HG02943 (cell line): Measurements from ENCODE around the gene C12orf43.

ENCODE experiments used
- ATAC-seq: cut with Tn5 transposase; IDR thresholded peaks from one replicate; pipeline ENCODE4 v1.9.1; 2021; ENCODE audit warnings: mild to moderate bottlenecking, low read depth, moderate library complexity; ENCODE audit not compliant: unreplicated experiment

Gene C12orf43

DNA sequence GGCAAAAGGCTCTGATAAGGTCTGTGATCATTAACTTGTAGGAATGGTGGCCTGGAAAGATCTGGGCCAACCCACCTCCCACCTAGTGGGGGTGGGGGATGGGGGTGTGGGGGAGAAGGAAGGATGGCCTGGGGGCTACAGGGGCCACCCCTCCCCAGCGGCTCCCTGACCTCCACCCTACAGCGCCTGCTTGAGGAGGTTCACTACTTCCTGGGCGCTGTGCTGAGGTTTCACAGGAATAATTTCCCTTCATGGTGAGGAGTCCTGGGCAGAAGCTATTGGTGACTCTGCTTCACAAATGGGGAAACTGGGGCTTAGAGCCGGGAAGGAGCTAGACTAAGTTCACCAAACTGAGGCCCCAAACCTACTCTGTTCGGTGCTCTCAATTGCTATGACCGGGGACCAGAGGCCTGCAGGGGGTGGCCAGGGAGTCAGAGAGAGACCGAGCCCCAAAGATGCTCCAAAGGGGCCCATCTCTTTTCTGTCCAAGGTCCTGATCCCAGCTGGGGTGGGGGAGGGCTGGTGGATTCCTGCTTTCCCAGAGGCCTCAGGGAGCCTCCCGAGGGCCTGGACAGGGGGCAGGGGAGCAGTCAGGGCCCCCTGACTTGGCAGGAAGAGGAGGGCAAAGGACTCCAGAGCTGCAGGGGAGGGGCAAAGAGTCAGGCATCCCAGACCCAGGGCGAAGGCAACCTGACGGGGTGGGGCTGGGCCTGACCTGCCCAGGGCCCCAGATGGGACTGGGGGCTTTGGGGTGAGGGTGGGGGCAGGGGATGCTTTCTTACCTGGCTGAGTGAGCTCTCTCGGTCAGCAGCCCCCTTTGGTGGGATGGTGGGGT, 36.2 kb downstream of the C12orf43 start:
- no peak for ATAC-seq

DNA sequence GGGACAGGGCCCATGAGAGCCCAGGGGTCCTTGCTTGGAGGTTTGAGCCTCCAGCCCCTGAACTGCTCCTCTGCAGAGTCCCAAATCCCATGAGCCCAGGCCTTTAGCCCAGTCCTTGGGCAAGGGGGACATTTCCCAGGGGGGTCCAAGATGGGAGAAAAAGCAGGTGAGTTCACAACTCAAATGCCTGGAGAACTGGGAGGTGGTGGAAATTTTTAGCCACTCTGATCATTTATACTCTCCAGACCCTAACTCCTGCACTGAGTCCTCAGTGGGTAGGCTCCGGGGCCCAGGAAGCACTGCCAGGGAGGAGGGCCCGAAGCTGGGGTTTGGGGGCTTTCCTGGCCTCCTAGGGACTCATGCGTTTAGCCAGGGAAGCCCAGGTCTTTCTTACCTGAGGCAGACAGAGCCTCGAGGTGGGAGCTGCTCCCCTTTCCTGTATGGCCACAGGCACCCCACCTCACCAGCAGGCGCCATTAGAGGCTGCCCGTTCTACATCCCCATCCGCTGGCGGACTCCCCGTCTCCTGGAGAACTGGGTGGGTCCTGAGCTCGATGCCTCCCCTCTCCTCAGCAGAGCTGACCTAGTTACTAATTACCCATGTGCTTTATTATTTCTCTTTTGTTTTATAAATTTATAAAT, 36.9 kb downstream of the C12orf43 start:
- no peak for ATAC-seq

DNA sequence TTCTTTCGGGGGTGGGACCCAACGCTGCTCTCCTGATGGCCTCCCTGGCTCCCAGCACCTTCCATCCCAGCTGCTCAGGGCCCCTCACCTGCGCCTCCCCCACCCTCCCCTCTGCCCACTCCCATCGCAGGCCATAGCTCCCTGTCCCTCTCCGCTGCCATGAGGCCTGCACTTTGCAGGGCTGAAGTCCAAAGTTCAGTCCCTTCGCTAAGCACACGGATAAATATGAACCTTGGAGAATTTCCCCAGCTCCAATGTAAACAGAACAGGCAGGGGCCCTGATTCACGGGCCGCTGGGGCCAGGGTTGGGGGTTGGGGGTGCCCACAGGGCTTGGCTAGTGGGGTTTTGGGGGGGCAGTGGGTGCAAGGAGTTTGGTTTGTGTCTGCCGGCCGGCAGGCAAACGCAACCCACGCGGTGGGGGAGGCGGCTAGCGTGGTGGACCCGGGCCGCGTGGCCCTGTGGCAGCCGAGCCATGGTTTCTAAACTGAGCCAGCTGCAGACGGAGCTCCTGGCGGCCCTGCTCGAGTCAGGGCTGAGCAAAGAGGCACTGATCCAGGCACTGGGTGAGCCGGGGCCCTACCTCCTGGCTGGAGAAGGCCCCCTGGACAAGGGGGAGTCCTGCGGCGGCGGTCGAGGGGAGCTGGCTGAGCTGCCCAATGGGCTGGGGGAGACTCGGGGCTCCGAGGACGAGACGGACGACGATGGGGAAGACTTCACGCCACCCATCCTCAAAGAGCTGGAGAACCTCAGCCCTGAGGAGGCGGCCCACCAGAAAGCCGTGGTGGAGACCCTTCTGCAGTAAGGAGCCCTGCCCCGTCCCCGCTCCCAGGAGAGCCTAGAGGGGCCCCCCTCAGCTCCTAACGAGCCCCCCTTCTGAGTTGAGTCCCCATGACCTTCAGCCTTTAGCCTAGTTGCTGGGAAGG, 37.7 kb downstream of the C12orf43 start, which contains the start of gene HNF1A:
Gene HNF1A (plus strand): TSS at position 248 of the 924 bp plus-strand sequence. CDS start 226 bp downstream, at position 474.
- no peak for ATAC-seq

DNA sequence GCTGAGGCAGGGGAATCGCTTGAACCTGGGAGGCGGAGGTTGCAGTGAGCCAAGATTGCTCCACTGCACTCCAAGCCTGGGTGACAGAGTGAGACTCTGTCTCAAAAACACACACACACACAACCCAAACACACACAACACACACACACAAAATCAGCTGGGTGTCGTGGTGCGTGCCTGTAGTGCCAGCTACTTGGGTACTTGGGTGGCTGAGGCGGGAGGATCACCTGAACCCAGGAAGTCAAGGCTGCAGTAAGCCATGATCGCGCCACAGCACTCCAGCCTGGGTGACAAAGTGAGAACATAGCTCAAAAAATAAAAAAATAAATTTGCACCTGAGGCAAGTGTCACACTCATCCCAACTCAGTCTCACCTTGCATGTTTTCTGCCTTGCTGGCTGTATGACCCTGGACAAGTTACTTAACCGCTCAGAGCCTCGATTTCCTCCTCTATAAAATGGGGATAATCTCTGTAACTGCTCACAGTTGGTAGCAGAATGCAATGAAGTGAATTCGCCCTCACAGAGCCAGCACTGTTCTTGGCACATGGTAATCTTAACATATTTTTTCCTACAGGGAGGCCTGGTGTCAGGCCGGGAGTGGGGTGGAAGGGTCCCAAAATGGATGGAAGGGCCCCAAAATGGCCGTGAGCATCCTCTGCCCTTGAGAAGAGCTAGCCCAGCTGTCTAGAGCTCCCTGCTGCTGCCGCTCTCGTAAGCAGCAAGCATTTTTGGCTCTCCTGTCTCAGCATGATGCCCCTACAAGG, 38.6 kb downstream of the C12orf43 start:
- no peak for ATAC-seq

DNA sequence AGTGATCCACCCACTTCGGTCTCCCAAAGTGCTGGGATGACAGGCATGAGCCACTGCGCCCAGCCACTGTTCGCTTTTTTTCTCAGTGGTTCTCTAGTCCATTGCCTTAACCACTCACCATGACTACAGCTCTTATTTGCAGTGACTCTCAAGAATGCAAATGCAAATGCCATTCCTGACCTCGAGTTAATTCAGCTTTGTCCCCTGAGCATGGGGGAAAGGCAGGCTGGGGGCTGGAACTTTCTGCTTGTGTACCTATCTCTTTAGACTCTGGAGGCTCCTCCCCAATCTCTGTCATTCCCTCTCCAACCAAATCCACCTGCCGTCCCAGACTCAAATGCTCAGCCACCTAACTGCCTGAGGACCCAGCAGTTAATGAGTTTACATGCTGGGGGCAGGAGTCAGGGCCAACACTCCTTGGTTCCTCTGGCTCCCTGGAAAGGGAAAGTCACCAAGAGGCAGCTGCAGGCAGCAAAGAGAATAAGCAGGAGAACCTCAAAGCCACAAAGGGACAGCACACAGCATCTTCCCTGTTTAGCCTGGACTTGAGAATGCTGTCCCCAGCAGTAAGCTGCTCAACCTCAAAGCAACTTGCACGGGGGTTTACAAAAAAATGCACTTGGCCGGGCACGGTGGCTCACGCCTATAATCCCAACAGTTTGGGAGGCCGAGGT, 43.3 kb downstream of the C12orf43 start:
- no peak for ATAC-seq

DNA sequence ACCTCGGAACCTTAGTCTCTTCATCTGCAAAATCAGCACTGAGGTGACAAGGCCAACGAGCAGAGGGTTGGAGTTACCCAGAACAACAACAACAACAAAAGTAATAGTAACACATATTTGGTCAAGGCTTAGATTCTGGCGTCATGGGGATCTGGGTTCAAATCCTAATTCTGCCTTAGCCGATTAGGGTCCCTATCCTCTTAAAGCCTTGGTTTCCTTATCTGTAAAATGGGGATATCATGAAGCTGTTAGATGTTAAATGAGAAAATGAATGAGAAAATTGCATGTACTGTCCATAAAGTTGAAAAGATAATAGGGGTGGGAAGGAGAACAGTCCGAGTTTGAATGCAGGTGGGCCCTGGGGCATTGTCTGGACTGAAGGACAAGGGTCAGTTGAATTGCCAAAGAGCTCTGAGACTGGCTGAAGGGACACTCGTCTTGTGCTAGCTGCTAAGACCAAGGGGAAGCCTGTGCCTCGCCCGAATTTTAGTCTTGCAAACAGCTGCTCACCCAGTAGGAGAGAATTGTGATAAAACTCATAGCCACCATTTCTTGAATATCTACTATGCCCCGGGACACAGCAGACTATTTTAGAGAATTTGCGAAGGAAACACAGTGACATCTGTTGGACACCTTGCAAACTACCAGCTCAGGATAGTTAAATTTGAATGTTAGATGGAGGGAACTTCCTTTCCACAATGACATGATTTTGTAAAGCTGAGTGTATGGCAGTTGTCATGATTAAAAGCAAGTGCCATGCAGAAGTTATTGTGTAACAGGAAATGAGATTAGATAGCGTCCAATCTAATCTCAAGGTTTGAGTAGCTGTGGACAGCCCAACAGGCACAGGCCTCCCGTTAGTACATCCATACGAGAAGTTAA, 44.7 kb downstream of the C12orf43 start:
- no peak for ATAC-seq

DNA sequence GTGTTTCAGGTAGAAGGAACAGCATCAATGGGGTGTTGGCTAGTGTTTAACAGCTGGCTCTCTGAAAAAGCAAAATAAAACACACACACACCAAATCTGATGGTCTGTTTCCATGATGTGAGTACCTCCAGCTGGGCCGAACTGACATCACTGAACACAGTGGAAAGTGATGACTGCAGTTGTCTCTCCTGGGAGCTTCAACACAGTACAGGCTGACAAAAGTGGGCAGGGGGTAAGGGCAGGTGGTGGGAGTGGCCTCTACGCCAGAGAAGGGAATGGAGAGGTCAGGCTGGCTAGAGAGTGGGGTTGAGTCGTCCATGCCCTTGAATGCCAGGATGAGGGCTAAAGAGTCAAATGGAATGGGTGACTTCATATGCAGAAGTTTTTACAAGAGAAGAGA, 46.0 kb downstream of the C12orf43 start:
- no peak for ATAC-seq

DNA sequence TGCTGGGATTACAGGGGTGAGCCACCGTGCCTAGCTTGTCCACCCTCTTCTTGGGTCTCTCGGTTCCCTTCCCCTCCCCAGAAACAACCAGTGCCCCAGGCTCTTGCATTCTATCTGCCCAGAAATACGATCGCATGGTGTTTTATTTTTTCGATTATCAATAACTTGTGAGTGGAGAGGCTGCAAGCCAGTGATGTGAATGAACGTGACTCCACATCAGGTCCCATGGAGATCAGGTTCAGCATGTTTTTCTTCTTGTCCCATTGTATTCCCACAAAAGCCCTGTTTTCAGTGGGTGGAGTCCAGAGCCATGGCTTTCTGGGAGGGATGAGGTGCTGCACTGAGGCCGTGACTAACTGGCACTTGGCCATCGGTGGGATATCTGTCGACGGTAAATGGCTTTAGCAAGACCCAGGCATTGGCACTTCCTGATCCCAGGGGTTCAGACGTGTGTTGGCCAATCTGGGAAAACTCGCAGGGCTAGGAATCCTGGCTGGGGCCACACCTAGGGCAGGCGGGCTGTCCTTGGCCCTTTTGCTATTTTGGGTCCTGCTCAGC, 50.7 kb downstream of the C12orf43 start:
- ATAC-seq: no peak

DNA sequence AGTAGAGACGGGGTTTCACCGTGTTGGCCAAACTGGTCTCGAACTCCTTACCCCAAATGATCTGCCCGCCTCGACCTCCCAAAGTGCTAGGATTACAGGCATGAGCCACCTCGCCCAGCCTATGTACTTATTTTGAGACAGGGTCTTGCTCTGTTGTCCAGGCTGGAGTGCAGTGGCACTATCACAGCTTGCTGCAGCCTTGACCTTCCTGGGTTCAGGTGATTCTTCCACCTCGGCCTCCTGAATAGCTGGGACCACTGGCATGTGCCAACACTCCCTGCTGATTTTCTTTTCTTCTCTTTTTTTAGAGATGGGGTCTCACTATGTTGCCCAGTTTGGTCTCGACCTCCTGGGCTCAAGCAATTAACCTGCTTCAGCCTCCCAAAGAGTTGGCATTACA, 52.0 kb downstream of the C12orf43 start:
- ATAC-seq: no peak

DNA sequence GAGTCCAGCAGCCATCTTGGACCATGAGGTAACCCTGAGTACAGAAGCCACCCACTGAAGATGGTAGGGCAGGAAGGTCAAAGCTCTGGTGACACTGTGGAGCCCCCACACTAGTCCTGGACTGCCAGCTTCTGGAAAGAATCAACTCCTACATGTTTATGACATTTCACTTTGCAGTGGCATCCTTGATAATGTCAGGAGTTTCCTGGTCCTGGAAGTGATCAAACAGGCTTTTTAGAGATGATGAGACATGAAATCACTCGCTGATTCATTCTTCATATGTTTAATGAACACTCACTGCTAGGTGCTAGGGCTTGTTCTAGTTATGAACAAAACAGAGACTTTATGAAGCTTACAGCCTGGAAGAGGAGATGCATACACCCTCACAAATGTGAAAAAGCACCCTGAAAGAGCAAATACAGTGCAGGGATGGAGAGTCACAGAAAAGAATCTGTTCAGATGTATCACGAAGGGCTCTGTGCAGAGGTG, 53.7 kb downstream of the C12orf43 start:
- ATAC-seq: no peak

DNA sequence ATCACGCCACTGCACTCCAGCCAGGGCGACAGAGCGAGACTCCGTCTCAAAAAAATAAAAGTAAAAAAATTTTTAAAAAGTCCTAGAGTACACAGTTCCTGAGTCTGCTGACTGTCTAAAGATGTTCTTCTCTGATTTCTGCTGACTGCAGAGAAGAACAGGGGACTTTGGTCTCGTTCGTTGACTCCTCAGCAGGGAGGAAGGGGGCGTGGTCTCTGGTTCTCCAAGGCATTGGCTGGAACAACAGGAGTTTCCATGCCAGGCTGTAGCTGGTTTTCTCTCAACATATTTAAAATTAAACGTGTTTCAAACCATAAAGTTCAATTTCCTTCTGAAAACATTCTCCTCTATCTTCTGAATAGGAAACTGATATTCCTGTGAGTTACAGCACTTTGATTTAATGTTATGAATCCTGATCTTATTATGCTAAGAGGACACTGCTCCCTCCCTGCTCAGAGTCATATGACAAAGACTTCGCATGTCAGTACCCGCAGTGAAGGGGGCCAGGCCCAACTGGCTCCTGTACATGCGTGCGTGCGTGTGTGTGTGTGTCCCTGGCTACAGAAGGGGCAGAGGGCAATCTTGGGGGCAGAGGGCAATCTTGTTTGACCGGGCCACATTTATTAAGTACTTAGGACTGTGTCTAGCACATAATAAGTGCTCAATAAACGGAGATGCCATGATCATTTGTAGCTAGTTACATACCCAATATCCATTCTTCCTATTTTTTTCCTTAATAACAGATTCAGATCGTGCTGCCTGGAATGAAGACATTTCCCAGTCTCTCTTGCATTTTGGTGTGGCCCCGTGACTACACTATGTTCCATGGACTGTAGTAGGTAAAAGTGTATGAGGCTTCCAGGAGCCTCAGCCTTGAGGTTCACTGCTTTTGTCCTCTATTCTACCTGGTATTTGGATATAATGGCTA, 54.4 kb downstream of the C12orf43 start:
- ATAC-seq: no peak

DNA sequence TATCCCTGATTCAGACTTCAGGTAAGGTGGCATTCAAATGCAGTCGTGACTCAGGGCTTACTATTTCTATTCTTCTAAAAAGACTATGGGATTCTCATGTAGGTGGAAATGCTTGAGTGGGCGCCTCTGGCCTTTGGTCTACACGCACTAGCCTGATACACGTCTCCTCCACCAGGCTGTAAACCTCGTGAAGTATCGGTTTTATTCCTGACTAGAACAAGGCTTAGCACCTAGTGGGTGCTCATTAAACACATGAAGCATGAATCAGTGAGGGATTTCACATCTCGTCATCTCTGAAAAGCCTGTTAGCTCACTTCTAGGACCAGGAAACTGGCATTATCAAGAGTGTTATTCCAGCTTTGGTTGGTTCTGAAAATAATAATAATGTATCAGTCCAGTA, 55.6 kb downstream of the C12orf43 start:
- ATAC-seq: no peak

DNA sequence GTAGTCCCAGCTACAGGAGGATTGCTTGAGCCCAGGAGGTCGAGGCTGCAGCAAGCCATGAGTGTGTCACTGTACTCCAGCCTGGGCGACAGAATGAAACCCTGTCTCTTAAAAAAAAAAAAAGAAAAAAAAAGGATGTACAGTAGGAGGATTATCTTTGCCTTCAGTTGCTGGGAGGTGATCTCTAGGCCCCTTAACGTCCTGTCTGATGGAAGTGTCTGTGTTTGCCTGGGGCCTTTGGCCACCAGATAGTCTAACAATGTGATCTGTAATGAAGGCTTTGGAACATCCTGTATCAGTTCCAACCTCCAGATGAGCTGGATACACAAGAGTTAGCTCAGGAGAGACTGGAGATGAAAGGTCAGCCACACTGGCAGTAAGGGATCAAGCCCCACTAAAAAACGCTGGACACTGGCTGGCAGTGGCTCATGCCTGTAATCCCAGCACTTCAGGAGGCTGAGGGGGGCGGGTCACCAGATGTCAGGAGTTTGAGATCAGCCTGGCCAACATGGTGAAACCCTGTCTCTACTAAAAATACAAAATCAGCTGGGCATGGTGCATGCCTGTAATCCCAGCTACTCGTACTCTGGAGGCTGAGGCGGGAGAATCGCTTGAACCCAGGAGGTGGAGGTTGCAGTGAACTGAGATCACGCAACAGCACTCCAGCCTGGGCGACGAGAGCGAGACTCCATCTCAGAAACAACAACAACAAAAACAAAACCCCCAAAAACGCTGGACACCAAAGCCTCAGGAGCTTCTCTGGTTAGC, 57.0 kb downstream of the C12orf43 start:
- no peak for ATAC-seq

DNA sequence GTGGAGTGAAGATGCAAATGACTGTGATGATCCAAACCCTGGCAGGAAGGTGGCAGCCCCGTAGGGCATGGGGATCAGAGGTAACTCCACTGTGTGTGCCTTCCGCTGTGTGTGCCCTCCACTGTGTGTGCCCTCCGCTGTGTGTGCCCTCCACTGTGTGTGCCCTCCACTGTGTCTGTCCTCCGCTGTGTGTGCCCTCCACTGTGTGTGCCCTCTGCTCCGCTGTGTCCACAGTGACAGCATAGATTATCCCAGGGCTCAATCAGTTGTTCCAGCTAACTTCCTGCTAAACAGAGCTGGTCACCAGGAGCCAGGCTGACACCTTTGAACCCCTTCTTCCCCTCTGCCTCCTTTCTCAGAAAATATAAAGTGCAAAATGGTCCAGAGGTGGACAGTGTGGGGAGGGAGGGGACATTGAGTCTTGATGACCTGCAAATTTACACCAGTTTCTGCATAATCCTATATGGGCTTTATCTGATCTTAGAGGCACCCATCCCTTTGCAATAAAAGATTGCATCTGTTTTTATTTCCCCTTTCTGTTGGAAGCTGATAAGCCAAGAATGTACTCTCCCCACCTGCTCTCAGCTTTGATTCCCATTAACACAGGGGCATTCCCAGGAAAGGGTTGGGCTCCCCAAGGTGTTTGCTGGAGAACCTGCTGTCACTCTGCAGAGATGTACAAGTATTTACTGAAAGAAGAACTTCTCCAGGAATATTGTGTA, 59.5 kb downstream of the C12orf43 start:
- ATAC-seq: no peak

DNA sequence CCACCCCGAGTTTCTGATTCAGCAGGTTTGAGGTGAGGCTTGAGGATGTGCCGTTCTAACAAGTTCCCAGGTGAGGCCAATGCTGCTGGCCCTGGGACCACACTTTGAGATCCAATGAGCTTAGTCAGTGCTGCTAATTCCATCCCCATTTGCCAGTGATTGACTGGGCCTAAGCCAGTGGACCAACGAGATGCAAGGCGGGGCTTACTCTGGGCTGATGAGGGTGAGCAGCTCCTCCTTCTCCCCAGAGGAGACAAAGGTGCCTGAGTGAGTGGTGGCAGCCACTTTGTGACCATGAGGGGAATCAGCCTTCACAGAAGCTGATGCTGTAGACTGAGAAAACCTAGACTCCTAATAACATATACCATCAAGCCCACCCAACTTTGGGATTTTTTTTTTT, 61.1 kb downstream of the C12orf43 start:
- no peak for ATAC-seq

DNA sequence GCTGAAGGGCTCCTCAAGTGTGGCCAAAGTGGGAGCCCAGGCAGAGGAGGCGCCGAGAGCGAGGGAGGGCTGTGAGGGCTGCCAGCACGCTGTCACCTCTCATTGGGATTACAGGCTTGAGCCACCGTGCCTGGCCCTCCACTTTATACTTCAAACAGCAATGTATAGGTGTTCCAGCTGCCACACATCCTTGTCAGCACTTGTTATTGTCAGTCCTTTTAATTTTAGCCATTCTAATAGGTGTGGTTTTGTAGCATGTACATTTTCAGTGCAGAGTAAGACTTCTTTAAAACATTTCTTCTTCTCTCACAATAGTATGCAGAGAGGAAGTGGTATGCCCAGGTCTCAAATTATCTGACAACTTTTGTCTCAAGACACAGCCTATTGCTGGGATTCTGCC, 65.5 kb downstream of the C12orf43 start:
- ATAC-seq: no peak
